ENCODE results near the gene CENPF.

CENPF gene

GRCh38 chr1:214638997-214639396 lies 36.0 kb downstream of the CENPF start:
- Histone ChIP-seq H3K27me3 (ENCODE audit: control insufficient read depth, low read length) (no peaks in the 10 kb centered on the region), H3K27ac (ENCODE audit: low read depth, low read length) (no peak overlapping the region), H3K9me3 (ENCODE audit: control insufficient read depth, insufficient read depth, low read length) (no peaks in the 10 kb centered on the region)

GRCh38 chr1:214640431-214641213 lies 37.6 kb downstream of the CENPF start:
- no peak overlapping the region for H3K4me2 ChIP-seq (ENCODE audit: low read length)
- no peaks in the 10 kb centered on the region for H3K9me2 ChIP-seq (replicated peaks; ENCODE audit: control insufficient read depth, low read length)
- no peaks in the 10 kb centered on the region for H3F3A ChIP-seq (ENCODE audit: control insufficient read depth, insufficient read depth)
- H3K9me3 ChIP-seq (ENCODE audit: control insufficient read depth, insufficient read depth, low read length) = no peaks in the 10 kb centered on the region
- H3K4me1 ChIP-seq (ENCODE audit: control insufficient read depth, low read length) = no peaks in the 10 kb centered on the region
- H4K20me1 ChIP-seq (ENCODE audit: control insufficient read depth, insufficient read depth, low read depth, low read length) = no peaks in the 10 kb centered on the region; the same call in 1 of the 2 replicates
- no peak overlapping the region for H3K27ac ChIP-seq (ENCODE audit: low read depth, low read length)
- H3K4me3 ChIP-seq (ENCODE audit: low read length) = no peak overlapping the region
- no peak for TF ChIP-seq EZH2phosphoT487 (IDR thresholded peaks at IDR 0.05; ENCODE audit: borderline replicate concordance, low read length)
- no peak for TF ChIP-seq CTCF (IDR thresholded peaks at IDR 0.05; ENCODE audit: low read depth, low read length, poor library complexity, severe bottlenecking)
- peaks cover 100% of the 10 kb centered on the region for H3K36me3 ChIP-seq (ENCODE audit: control insufficient read depth, low read length)
- H3K27me3 ChIP-seq (ENCODE audit: control insufficient read depth, low read length) = no peaks in the 10 kb centered on the region
- no peaks in the 10 kb centered on the region for H3K79me2 ChIP-seq (ENCODE audit: control insufficient read depth, low read length)

More at GRCh38 chr1:214638997-214639396, 36.0 kb downstream of the CENPF start:
- H3F3A ChIP-seq (ENCODE audit: control insufficient read depth, insufficient read depth) = no peaks in the 10 kb centered on the region
- no peaks in the 10 kb centered on the region; the same call in 1 of the 2 replicates for H4K20me1 ChIP-seq (ENCODE audit: control insufficient read depth, insufficient read depth, low read depth, low read length)
- H3K4me1 ChIP-seq (ENCODE audit: control insufficient read depth, low read length) = no peaks in the 10 kb centered on the region
- TF ChIP-seq CTCF (IDR thresholded peaks at IDR 0.05; ENCODE audit: low read depth, low read length, poor library complexity, severe bottlenecking) = no peak
- no peak for TF ChIP-seq EZH2phosphoT487 (IDR thresholded peaks at IDR 0.05; ENCODE audit: borderline replicate concordance, low read length)
- no peak overlapping the region for H3K4me3 ChIP-seq (ENCODE audit: low read length)
- H3K36me3 ChIP-seq (ENCODE audit: control insufficient read depth, low read length) = peaks cover 100% of the 10 kb centered on the region
- H3K9me2 ChIP-seq (replicated peaks; ENCODE audit: control insufficient read depth, low read length) = no peaks in the 10 kb centered on the region
- no peaks in the 10 kb centered on the region; the same call in 1 of the 2 replicates for H3K79me2 ChIP-seq (ENCODE audit: control insufficient read depth, low read length)
- H3K4me2 ChIP-seq (ENCODE audit: low read length) = no peak overlapping the region

GRCh38 chr1:214641214-214641895 lies 38.4 kb downstream of the CENPF start:
- H3K36me3 ChIP-seq (ENCODE audit: control insufficient read depth, low read length) = peaks cover 100% of the 10 kb centered on the region
- TF ChIP-seq CTCF (IDR thresholded peaks at IDR 0.05; ENCODE audit: low read depth, low read length, poor library complexity, severe bottlenecking) = no peak
- TF ChIP-seq EZH2phosphoT487 (IDR thresholded peaks at IDR 0.05; ENCODE audit: borderline replicate concordance, low read length) = no peak
- H3F3A ChIP-seq (ENCODE audit: control insufficient read depth, insufficient read depth) = no peaks in the 10 kb centered on the region

More at GRCh38 chr1:214641214-214641895, 38.4 kb downstream of the CENPF start:
- Histone ChIP-seq H4K20me1 (ENCODE audit: control insufficient read depth, insufficient read depth, low read depth, low read length) (no peaks in the 10 kb centered on the region; the same call in 1 of the 2 replicates), H3K27me3 (ENCODE audit: control insufficient read depth, low read length) (no peaks in the 10 kb centered on the region), H3K4me1 (ENCODE audit: control insufficient read depth, low read length) (no peaks in the 10 kb centered on the region), H3K4me3 (ENCODE audit: low read length) (no peak overlapping the region), H3K4me2 (ENCODE audit: low read length) (no peak overlapping the region), H3K79me2 (ENCODE audit: control insufficient read depth, low read length) (no peaks in the 10 kb centered on the region), H3K9me2 (replicated peaks; ENCODE audit: control insufficient read depth, low read length) (no peaks in the 10 kb centered on the region), H3K27ac (ENCODE audit: low read depth, low read length) (no peak overlapping the region), H3K9me3 (ENCODE audit: control insufficient read depth, insufficient read depth, low read length) (no peaks in the 10 kb centered on the region)
